HepG2 (cell line): ENCODE measurements around the gene DUSP8.

Experiments
- NFYB ChIP-seq: sonication (generic); formaldehyde crosslinking; IDR thresholded peaks from 2 replicates; pipeline ENCODE4 v1.4.0; 2020; ENCODE audit warnings: missing genetic modification reagents
- RNF2 ChIP-seq: fragments of 450-650 bp; conservative IDR thresholded peaks from 2 replicates; pipeline ENCODE4 v1.6.1; 2016; ENCODE audit warnings: low read depth
- SNAPC5 ChIP-seq: sonication (generic); formaldehyde crosslinking; IDR thresholded peaks from 2 replicates; pipeline ENCODE4 v1.8.1; 2023; ENCODE audit warnings: mild to moderate bottlenecking, missing genetic modification reagents, borderline replicate concordance
- ZFY ChIP-seq: sonication (generic); formaldehyde crosslinking; IDR thresholded peaks from 2 replicates; pipeline ENCODE4 v1.4.0; 2020; ENCODE audit warnings: missing genetic modification reagents
- ZHX1 ChIP-seq: sonication (generic); formaldehyde crosslinking; IDR thresholded peaks from 2 replicates; pipeline ENCODE4 v1.8.1; 2022; ENCODE audit warnings: low read depth, mild to moderate bottlenecking, missing genetic modification reagents
- TF ChIP-seq, protein P1 (sequence below): sonication (generic); formaldehyde crosslinking; IDR thresholded peaks from 2 replicates; pipeline ENCODE4 v1.4.0; 2020; ENCODE audit warnings: low read depth, missing genetic modification reagents

GRCh38 chr11:1567721-1568100 is 4.4 kb downstream of the DUSP8 start:
- TF ChIP-seq ZFY = no peak
- TF ChIP-seq SNAPC5 (CRISPR knock-in tag) = no peak
- TF ChIP-seq RNF2 = no peak
- TF ChIP-seq ZHX1 (CRISPR knock-in tag) = no peak
- TF ChIP-seq, protein P1, sequence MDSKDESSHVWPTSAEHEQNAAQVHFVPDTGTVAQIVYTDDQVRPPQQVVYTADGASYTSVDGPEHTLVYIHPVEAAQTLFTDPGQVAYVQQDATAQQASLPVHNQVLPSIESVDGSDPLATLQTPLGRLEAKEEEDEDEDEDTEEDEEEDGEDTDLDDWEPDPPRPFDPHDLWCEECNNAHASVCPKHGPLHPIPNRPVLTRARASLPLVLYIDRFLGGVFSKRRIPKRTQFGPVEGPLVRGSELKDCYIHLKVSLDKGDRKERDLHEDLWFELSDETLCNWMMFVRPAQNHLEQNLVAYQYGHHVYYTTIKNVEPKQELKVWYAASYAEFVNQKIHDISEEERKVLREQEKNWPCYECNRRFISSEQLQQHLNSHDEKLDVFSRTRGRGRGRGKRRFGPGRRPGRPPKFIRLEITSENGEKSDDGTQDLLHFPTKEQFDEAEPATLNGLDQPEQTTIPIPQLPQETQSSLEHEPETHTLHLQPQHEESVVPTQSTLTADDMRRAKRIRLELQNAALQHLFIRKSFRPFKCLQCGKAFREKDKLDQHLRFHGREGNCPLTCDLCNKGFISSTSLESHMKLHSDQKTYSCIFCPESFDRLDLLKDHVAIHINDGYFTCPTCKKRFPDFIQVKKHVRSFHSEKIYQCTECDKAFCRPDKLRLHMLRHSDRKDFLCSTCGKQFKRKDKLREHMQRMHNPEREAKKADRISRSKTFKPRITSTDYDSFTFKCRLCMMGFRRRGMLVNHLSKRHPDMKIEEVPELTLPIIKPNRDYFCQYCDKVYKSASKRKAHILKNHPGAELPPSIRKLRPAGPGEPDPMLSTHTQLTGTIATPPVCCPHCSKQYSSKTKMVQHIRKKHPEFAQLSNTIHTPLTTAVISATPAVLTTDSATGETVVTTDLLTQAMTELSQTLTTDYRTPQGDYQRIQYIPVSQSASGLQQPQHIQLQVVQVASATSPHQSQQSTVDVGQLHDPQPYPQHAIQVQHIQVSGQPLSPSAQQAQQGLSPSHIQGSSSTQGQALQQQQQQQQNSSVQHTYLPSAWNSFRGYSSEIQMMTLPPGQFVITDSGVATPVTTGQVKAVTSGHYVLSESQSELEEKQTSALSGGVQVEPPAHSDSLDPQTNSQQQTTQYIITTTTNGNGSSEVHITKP = no peak
- no peak for TF ChIP-seq NFYB
